A549 (cell line): ENCODE data around the gene CA10.

Experiments used
- BHLHE40 ChIP-seq: IDR thresholded peaks from 2 replicates; pipeline ENCODE4 v1.6.1; 2012; ENCODE audit warnings: low read depth, low read length, inconsistent platforms
- CHD2 ChIP-seq: fragments of 150-350 bp; IDR thresholded peaks from 2 replicates; pipeline ENCODE4 v1.6.1; 2014; ENCODE audit warnings: low read length; ENCODE audit not compliant: partially characterized antibody
- HOXB5 ChIP-seq: fragments of 250-450 bp; sonication (Bioruptor Pico); IDR thresholded peaks from 2 replicates; pipeline ENCODE4 v1.5.0; 2020; ENCODE audit warnings: mild to moderate bottlenecking, moderate library complexity
- MAFK ChIP-seq: fragments of 450-650 bp; IDR thresholded peaks from 2 replicates; pipeline ENCODE4 v1.6.1; 2014; ENCODE audit not compliant: partially characterized antibody
- POLR2A ChIP-seq: IDR thresholded peaks from 2 replicates; pipeline ENCODE4 v1.6.1; 2012; ENCODE audit warnings: mild to moderate bottlenecking, low read length
- POLR2AphosphoS2 ChIP-seq: conservative IDR thresholded peaks from 2 replicates; pipeline ENCODE4 v1.6.1; 2012; ENCODE audit warnings: low read length, improper control_type of control experiment, inconsistent platforms
- TF ChIP-seq, protein P1 (sequence below): fragments of >200 bp; sonication (Bioruptor Twin); formaldehyde crosslinking; IDR thresholded peaks from 3 replicates; pipeline ENCODE4 v1.5.1; 2016
- TF ChIP-seq, protein P2 (sequence below): fragments of 200-600 bp; sonication (generic); IDR thresholded peaks from 2 replicates; pipeline ENCODE4 v1.6.1; 2016; ENCODE audit warnings: antibody characterized with exemption, mild to moderate bottlenecking, moderate library complexity
- TF ChIP-seq, protein P3 (sequence below): IDR thresholded peaks from 2 replicates; pipeline ENCODE4 v1.6.1; 2012

DNA sequence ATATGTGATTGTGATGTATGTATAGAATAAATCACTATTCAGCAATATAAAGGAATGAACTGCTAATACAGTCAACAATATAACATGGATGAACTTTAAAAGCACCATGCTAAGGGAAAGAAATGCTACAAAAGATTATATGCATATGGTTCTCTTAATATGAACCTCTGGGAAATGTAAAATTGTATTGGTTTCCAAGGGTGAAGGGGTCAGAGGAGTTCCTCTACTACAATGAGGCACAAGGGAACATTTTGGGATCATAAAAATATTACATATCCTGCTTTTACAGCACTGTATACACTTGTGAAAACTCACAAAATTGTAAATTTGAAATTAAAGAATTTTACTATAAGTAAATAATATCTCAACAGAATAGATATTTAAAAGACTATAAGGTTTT, 111.4 kb downstream of the CA10 start:
- TF ChIP-seq, protein P1, sequence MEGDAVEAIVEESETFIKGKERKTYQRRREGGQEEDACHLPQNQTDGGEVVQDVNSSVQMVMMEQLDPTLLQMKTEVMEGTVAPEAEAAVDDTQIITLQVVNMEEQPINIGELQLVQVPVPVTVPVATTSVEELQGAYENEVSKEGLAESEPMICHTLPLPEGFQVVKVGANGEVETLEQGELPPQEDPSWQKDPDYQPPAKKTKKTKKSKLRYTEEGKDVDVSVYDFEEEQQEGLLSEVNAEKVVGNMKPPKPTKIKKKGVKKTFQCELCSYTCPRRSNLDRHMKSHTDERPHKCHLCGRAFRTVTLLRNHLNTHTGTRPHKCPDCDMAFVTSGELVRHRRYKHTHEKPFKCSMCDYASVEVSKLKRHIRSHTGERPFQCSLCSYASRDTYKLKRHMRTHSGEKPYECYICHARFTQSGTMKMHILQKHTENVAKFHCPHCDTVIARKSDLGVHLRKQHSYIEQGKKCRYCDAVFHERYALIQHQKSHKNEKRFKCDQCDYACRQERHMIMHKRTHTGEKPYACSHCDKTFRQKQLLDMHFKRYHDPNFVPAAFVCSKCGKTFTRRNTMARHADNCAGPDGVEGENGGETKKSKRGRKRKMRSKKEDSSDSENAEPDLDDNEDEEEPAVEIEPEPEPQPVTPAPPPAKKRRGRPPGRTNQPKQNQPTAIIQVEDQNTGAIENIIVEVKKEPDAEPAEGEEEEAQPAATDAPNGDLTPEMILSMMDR: no peak
- TF ChIP-seq, protein P2, sequence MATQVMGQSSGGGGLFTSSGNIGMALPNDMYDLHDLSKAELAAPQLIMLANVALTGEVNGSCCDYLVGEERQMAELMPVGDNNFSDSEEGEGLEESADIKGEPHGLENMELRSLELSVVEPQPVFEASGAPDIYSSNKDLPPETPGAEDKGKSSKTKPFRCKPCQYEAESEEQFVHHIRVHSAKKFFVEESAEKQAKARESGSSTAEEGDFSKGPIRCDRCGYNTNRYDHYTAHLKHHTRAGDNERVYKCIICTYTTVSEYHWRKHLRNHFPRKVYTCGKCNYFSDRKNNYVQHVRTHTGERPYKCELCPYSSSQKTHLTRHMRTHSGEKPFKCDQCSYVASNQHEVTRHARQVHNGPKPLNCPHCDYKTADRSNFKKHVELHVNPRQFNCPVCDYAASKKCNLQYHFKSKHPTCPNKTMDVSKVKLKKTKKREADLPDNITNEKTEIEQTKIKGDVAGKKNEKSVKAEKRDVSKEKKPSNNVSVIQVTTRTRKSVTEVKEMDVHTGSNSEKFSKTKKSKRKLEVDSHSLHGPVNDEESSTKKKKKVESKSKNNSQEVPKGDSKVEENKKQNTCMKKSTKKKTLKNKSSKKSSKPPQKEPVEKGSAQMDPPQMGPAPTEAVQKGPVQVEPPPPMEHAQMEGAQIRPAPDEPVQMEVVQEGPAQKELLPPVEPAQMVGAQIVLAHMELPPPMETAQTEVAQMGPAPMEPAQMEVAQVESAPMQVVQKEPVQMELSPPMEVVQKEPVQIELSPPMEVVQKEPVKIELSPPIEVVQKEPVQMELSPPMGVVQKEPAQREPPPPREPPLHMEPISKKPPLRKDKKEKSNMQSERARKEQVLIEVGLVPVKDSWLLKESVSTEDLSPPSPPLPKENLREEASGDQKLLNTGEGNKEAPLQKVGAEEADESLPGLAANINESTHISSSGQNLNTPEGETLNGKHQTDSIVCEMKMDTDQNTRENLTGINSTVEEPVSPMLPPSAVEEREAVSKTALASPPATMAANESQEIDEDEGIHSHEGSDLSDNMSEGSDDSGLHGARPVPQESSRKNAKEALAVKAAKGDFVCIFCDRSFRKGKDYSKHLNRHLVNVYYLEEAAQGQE: no peak
- no peak for TF ChIP-seq POLR2A
- TF ChIP-seq, protein P3, sequence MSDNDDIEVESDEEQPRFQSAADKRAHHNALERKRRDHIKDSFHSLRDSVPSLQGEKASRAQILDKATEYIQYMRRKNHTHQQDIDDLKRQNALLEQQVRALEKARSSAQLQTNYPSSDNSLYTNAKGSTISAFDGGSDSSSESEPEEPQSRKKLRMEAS: no peak
- no peak for TF ChIP-seq HOXB5 (CRISPR knock-in tag)
- TF ChIP-seq BHLHE40: no peak
- no peak for TF ChIP-seq POLR2AphosphoS2
- no peak for TF ChIP-seq CHD2
- TF ChIP-seq MAFK: no peak
